Astrocyte of the spinal cord (primary cell): ENCODE data around the gene LMBRD1.

Source experiments
- DNase-seq: peaks from one replicate; pipeline ENCODE4 v3.0.0; 2011; ENCODE audit warnings: low read depth, low spot score
- H3K4me3 ChIP-seq: 2 replicates; pipeline ENCODE4 v1.5.1; 2011; ENCODE audit warnings: low read depth, mild to moderate bottlenecking, low read length, moderate library complexity
- in situ Hi-C: cut with HindIII; loops from 2 replicates; pipeline ENCODE4 v1.10.0; 2017; ENCODE audit warnings: low sequenced_read_pairs
- TF ChIP-seq, protein P1 (sequence below): IDR thresholded peaks from 2 replicates; pipeline ENCODE4 v1.5.1; 2012; ENCODE audit warnings: low read depth, mild to moderate bottlenecking, low read length, inconsistent platforms

The LMBRD1 gene

DNA sequence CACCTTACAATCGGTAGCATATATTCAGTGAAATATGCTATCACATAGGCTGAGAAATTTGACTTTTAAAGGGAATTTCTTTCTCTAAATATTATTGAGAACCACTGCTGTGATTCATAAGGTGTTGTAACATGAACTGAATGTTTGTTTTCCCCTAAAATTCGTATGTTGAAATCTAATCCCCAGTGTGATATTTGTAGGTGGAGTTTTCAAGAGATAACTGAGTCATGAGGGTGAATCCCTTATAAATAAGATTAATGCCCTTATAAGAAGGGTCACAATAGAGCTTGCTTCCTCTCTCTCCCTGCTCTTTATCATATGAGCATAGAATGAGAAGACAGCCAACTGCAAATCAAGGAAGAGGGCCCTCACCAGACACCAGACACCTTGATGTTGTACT lies 64.8 kb downstream of the LMBRD1 start:
- H3K4me3 ChIP-seq, result no peak overlapping the region
- no peak for DNase-seq
- TF ChIP-seq, protein P1, sequence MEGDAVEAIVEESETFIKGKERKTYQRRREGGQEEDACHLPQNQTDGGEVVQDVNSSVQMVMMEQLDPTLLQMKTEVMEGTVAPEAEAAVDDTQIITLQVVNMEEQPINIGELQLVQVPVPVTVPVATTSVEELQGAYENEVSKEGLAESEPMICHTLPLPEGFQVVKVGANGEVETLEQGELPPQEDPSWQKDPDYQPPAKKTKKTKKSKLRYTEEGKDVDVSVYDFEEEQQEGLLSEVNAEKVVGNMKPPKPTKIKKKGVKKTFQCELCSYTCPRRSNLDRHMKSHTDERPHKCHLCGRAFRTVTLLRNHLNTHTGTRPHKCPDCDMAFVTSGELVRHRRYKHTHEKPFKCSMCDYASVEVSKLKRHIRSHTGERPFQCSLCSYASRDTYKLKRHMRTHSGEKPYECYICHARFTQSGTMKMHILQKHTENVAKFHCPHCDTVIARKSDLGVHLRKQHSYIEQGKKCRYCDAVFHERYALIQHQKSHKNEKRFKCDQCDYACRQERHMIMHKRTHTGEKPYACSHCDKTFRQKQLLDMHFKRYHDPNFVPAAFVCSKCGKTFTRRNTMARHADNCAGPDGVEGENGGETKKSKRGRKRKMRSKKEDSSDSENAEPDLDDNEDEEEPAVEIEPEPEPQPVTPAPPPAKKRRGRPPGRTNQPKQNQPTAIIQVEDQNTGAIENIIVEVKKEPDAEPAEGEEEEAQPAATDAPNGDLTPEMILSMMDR, result no peak
- in situ Hi-C loops, result no loop called here

- no peak overlapping the region for H3K4me3 ChIP-seq
- DNase-seq, result peak; percentile 13
- TF ChIP-seq, protein P1, result peak; percentile 13
- in situ Hi-C loops, result no loop called here
Observed at GRCh38 chr6:69729870-69730449, 66.8 kb downstream of the LMBRD1 start.

DNA sequence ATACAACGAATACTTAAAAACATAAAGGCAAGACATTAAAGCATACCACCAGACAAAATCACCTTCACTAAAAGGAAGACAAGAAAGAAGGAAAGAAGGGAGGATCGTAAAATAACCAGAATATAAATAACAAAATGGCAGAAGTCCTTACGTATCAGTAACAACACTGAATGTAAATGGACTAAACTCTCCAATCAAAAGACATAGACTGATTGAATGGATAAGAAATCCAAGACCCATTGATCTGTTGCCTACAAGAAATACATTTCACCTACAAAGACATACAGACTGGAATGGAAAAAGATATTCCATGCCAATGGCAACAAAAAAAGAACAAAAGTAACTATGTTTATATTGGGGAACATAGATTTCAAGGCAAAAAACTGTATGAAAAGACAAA lies 74.1 kb downstream of the LMBRD1 start:
- no peak overlapping the region for H3K4me3 ChIP-seq
- no peak for DNase-seq
- in situ Hi-C loops, result no loop called here
- TF ChIP-seq, protein P1, result no peak

- peak; percentile 42 for DNase-seq
- no peak overlapping the region for H3K4me3 ChIP-seq
- TF ChIP-seq, protein P1, result peak; percentile 52
- in situ Hi-C loops, result no loop called here
Observed at GRCh38 chr6:69719602-69720193, 77.1 kb downstream of the LMBRD1 start.

DNA sequence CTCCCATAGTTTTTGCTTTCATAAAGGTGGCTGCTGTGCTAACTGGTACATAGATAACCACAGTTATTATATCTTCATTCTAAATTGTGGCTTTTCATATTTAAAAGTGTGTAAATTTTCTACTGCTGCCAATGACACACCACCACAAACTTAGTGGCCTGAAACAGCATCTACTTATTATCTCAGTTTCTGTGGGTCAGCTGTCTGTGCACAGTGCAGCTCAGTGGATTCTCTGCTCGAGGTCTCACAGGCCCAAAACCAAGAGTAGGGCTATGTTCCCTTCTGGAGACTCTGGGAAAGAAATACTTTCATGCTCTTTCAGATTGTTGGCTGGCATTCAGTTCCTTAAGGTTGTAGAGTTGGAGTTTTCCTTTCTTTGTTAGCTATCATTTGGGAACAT lies 90.1 kb downstream of the LMBRD1 start:
- DNase-seq, result no peak
- in situ Hi-C loops, result no loop called here
- H3K4me3 ChIP-seq, result no peak overlapping the region
- TF ChIP-seq, protein P1, result no peak

- no peak for DNase-seq
- in situ Hi-C loops, result no loop called here
- TF ChIP-seq, protein P1, result no peak
- no peak overlapping the region for H3K4me3 ChIP-seq
Observed at GRCh38 chr6:69705954-69706353, 90.9 kb downstream of the LMBRD1 start.
